ENCODE data around the gene GPNMB.

GRCh38 chr7:23228412-23228811, 18.2 kb upstream of the GPNMB start:
- TF ChIP-seq POLR2A (IDR thresholded peaks at IDR 0.05): no peak
- TF ChIP-seq, protein P1, sequence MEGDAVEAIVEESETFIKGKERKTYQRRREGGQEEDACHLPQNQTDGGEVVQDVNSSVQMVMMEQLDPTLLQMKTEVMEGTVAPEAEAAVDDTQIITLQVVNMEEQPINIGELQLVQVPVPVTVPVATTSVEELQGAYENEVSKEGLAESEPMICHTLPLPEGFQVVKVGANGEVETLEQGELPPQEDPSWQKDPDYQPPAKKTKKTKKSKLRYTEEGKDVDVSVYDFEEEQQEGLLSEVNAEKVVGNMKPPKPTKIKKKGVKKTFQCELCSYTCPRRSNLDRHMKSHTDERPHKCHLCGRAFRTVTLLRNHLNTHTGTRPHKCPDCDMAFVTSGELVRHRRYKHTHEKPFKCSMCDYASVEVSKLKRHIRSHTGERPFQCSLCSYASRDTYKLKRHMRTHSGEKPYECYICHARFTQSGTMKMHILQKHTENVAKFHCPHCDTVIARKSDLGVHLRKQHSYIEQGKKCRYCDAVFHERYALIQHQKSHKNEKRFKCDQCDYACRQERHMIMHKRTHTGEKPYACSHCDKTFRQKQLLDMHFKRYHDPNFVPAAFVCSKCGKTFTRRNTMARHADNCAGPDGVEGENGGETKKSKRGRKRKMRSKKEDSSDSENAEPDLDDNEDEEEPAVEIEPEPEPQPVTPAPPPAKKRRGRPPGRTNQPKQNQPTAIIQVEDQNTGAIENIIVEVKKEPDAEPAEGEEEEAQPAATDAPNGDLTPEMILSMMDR (IDR thresholded peaks at IDR 0.05): no peak

All from tibial nerve (tissue), 3 donors.